HEK293T (cell line): ENCODE data around the gene KRT75.

Experiments used
- FOXK2 ChIP-seq: fragments of 450-650 bp; IDR thresholded peaks from 2 replicates; pipeline ENCODE4 v1.6.1; 2016; ENCODE audit warnings: mild to moderate bottlenecking
- FOXM1 ChIP-seq: fragments of 450-650 bp; IDR thresholded peaks from 2 replicates; pipeline ENCODE4 v1.6.1; 2017; ENCODE audit warnings: mild to moderate bottlenecking, borderline replicate concordance
- HDGF ChIP-seq: fragments of 450-650 bp; IDR thresholded peaks from 2 replicates; pipeline ENCODE4 v1.6.1; 2017; ENCODE audit warnings: antibody characterized with exemption, borderline replicate concordance
- SUZ12 ChIP-seq: fragments of 450-650 bp; IDR thresholded peaks from 2 replicates; pipeline ENCODE4 v1.6.1; 2016; ENCODE audit warnings: mild to moderate bottlenecking
- TARDBP ChIP-seq: fragments of 450-650 bp; IDR thresholded peaks from 2 replicates; pipeline ENCODE4 v1.6.1; 2016
- ZNF384 ChIP-seq: fragments of 450-650 bp; IDR thresholded peaks from 2 replicates; pipeline ENCODE4 v1.6.1; 2016

DNA sequence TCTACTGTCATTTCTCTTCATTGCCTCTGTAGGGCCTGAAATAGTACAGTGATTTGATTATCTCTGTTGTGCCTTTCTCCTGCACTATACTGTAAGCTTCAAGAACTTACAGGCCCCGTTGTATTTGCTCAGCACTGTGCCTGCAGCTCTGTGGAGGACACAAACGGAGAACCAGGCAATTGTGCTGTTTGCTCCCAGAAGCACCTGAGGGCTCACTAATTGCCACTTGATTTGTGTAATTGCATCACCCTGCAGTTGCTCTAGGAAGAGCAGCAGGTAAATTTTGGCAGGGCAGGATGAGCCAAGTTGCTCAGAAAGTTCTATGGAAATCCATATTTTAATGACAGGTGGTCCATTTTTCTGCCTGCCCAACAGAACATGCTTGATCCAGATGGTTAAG lies 16.4 kb downstream of the KRT75 start:
- TF ChIP-seq HDGF (no peak), FOXM1 (no peak), FOXK2 (no peak), ZNF384 (no peak), TARDBP (no peak), SUZ12 (no peak)
